AG04450 (cell line): ENCODE data around the gene TUBGCP3. TPM values are rescaled to one million over a fixed set of nuclear protein-coding genes. Genes with fewer than 3 reads are reported as not detected.

Source experiments
- CTCF ChIA-PET: fragments of 300-600, 350-600 bp; formaldehyde crosslinking; extraction: SDS; loops from one replicate; lab custom pipeline; 2022; ENCODE audit warnings: antibody characterized with exemption, inconsistent platforms; lab: Charles Lee
- POLR2A ChIA-PET: fragments of 350-600 bp; formaldehyde crosslinking; extraction: SDS; loops from one replicate; lab custom pipeline; 2021; ENCODE audit warnings: antibody characterized with exemption, inconsistent platforms; lab: Yijun Ruan, JAX
- DNase-seq: peaks from one replicate; pipeline ENCODE4 v3.0.0-alpha.2; 2011; ENCODE audit warnings: low read depth, low spot score
- H3K27ac ChIP-seq: one replicate; pipeline ENCODE4 v1.5.1; 2012; ENCODE audit warnings: low read depth, low read length, control low read depth
- H3K27me3 ChIP-seq: one replicate; pipeline ENCODE4 v1.6.0; 2012; ENCODE audit warnings: low read length; ENCODE audit not compliant: control insufficient read depth, insufficient read depth
- H3K4me3 ChIP-seq: 2 replicates; pipeline ENCODE4 v1.5.1; 2011; ENCODE audit warnings: mild to moderate bottlenecking, low read depth, low read length, control low read depth
- H3K9me3 ChIP-seq: 2 replicates; pipeline ENCODE4 v1.5.1; 2012; ENCODE audit warnings: low read length; ENCODE audit not compliant: control insufficient read depth, insufficient read depth
- CTCF ChIP-seq: IDR thresholded peaks from 2 replicates; pipeline ENCODE4 v1.5.1; 2011; ENCODE audit warnings: low read depth, low read length, control low read depth, inconsistent platforms
- polyA plus RNA-seq: library from polyadenylated mRNA; depleted of rRNA; stranded (reverse); fragments of >200 nt; gene quantifications from 2 replicates; pipeline ENCODE4 v1.2.3, GENCODE V29; 2011

The TUBGCP3 gene
- polyA plus RNA-seq, 1 experiment, result 11.3 TPM

DNA sequence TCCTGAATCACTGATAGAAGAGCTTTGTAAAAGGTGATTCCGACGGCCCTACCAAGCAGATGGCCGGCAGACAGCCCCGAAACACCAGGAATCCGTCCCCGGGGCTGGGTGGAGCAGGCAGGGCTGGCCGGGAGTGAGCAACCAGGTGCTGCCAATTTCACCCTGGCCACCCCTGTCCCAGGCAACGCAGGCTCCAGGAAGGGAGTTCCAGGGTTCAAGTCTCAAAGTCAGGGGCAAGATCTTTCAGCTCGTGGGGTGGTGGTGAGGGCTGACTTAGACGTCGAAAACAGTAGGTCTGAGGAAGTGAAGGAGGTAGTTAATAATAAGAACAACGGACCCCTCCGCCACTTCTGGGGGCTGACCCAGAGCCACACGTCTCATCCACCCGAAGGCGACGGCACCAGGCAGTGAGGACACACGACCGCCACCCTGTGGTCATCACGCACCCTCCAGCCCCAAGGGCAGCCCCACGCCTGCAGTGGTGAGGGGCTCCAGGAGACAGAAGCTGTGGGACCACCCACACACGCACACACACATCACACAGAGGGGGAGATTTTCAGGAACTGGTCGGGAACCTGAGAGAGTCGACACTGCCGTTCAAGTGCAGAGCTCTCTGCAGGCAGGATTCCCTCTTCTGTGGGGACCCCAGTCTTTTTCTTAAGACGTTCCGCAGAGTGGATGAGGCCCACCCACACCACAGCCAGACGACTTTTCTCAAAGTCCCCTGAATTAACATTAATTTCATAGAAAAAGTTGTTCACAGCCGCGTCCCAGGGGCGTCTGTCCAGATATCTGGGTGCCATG, 144.6 kb downstream of the TUBGCP3 start:
- POLR2A ChIA-PET, result no interaction called here
- peaks cover 4% of the 10 kb centered on the region for H3K27me3 ChIP-seq

GRCh38 chr13:112442483-112443090, 145.4 kb downstream of the TUBGCP3 start:
- Histone ChIP-seq H3K4me3 (no peak overlapping the region), H3K27me3 (peaks cover 4% of the 10 kb centered on the region), H3K27ac (no peak overlapping the region), H3K9me3 (no peaks in the 10 kb centered on the region; the same call in 1 of the 2 replicates)
- no peak for TF ChIP-seq CTCF
- POLR2A ChIA-PET, result no interaction called here
- CTCF ChIA-PET, result interaction anchor here (0.5 to 4.2 kb wide), 6 partner anchors 17 to 1529 kb away, joined by 3 to 63 read pairs (median 7); no protein-coding TSS in a partner anchor
- DNase-seq, result no peak

More for the DNA sequence above, 144.6 kb downstream of the TUBGCP3 start:
- CTCF ChIA-PET, result interaction anchor here (0.5 to 4.2 kb wide), 8 partner anchors 15 to 1530 kb away, joined by 3 to 63 read pairs (median 6); no protein-coding TSS in a partner anchor
- peak; percentile 24; the same call in 1 of the 2 replicates for TF ChIP-seq CTCF
- H3K9me3 ChIP-seq, result no peaks in the 10 kb centered on the region; the same call in 1 of the 2 replicates
- no peak overlapping the region for H3K4me3 ChIP-seq
- H3K27ac ChIP-seq, result no peak overlapping the region
- DNase-seq, result no peak

DNA sequence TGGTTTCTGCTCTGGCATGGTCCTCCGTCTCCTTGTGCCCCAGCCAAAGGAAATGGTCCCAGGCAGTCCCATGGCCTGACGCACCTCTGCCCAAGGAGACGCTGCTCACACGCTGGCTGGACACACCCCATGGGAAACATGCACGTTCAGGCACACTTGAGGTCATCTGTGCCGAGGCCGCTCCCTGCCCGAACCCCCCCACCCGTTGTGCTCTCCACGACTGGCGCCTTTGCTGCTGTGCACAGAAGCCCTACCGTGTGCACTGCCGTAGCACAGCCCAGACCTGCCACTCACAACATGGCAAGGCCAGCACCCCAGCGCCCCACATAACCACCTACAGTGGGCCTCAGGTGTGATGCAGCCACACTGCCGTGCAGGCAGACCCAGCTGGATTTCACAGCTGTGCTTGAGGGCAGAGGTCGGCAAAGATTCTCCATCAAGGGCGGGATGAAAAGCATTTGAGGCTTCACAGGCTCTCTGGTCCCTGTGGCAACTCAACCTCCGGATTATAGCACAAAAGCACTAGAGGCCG, 146.1 kb downstream of the TUBGCP3 start:
- DNase-seq, result no peak
- CTCF ChIA-PET, result interaction anchor here (4.2 kb wide), 1 partner anchor 967 kb away, joined by 63 read pairs; no protein-coding TSS in a partner anchor
- Histone ChIP-seq H3K9me3 (no peaks in the 10 kb centered on the region; the same call in 1 of the 2 replicates), H3K4me3 (no peak overlapping the region), H3K27me3 (peaks cover 4% of the 10 kb centered on the region), H3K27ac (no peak overlapping the region)
- POLR2A ChIA-PET, result no interaction called here
- no peak for TF ChIP-seq CTCF

DNA sequence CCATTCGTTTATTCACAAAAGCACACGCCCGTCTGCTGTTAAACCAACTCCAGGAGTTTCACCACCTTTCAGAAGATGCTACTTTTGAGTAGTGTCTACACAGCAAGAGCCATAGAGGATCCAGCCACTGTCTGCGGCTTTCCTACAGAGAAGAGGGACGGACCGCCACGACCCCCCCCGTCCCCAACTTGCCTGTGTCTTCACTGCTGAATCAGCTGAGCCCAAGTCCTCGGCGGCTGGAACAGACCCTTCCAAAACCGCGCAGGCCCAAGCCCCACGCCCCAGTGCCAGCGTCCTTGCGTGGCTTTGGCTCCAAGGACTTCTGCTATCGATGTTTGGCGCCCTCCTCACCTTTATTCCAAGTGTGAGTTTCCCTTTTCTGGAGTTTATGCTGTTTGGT, 146.7 kb downstream of the TUBGCP3 start:
- no peak overlapping the region for H3K4me3 ChIP-seq
- H3K27ac ChIP-seq, result no peak overlapping the region
- POLR2A ChIA-PET, result no interaction called here
- no peak for TF ChIP-seq CTCF
- H3K9me3 ChIP-seq, result no peaks in the 10 kb centered on the region; the same call in 1 of the 2 replicates
- DNase-seq, result no peak
- peaks cover 4% of the 10 kb centered on the region for H3K27me3 ChIP-seq
- CTCF ChIA-PET, result interaction anchor here (4.2 kb wide), 1 partner anchor 966 kb away, joined by 63 read pairs; no protein-coding TSS in a partner anchor
